GM10847 (cell line): ENCODE results near the gene OR1F1.

Experiments used
- POLR2A ChIP-seq: IDR thresholded peaks from 2 replicates; pipeline ENCODE4 v1.6.1; 2011; ENCODE audit not compliant: insufficient read length; ENCODE audit errors: extremely low read depth

OR1F1 gene

DNA sequence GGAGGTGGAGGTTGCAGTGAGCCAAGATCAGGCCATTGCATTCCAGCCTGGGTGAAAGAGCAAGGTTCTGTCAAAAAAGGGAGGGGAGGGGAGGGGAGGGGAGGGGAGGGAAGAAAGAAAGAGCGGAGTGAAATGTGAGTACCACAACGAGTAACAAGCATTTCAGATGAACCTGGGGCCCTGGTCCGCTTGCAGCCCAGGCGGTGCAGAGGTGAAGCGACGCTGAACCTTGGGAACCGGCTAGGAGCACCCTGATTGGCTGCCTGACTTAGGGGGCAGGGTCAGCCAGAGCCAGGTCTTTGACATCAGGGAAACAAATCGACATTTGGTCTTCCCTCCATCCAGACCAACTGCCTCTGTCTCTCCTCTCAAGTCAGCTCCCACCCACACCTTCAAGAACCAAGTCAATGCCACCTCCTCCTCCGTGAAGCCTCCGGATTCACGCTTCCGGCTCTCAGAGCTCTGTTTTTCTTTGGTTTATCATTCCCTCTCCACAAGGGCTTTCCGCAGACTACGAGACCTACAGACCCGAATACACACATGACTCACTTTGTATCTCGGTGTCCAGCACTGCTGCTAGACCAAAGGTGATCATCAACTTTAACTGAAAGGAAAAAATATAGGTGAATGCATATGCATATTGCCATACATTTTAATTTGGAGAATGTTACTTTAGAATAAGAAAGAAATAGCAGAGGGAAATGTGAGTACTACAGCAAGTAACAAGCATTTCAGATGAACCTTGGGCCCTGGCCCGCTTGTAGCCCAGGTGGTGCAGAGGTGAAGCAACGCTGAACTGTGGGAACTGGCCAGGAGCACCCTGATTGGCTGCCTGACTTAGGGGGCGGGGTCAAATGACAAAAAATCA lies 19.3 kb downstream of the OR1F1 start:
- TF ChIP-seq POLR2A: no peak

DNA sequence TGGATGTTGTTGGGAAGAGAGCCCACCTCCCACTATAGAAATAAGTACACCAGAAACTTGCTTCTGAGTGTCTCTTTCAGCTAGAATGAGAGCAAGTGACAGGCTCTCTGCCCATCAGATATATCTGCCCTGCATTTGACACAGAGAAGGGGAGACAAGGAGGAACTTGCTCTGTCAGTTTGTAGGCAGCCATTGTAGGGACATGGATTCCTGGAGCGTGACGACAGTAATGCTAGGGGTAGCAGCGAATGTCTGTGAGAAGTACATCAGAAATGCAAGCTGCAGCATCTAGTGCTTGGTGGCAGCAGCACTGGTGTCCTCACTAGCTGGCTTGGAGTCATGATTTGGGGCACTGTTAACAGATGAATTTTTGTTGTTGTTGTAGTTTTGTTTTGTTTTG lies 24.0 kb downstream of the OR1F1 start:
- TF ChIP-seq POLR2A: no peak

DNA sequence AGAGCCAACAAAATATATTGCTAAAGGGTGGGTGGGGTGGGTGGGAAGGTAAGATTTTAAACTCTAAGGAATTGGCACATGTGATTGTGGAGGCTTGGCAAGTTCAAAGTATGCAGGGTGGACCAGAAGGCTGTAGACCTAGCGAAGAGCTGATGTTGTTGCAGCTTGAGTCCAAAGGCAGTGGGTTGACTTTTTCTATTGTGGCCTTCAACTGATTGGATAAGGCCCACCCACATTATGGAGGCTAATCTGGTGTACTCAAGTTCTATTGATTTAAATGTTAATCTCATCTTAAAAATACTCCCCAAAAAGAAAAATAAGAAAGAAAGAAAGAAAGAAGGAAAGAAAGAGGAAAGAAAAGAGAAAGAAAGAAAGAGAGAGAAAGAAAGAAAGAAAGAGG lies 24.6 kb downstream of the OR1F1 start:
- no peak for TF ChIP-seq POLR2A

DNA sequence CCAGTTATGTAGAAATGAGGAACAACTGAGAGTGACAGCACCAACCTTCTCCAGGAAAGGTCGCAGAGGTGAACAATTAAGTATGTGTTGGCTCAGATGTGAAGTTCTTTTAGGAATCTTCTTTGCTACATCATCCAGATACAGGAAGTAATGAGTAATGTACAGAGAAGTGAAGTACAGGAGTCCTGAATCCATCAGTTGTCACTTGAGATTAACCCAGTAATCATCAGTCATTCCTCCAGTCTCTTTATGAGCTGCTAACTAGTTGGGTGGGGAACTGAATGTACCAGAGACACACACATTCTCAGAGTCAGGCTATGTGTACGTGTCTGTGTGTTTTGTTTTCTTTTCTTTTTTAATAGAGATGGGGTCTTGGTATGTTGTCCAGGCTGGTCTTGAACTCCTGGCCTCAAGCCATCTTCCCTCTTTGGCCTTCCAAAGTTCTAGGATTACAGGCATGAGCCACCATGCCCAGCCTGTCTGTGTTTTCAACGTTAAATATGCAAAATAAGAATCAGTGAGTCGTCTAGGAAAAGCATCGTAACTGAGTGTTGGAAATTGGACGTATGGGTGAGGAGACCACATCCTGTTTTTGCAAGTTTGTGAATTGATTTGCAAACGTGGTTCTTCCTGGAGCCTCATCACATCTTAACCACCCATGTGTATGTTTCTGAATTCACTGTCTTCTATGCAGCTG lies 27.0 kb downstream of the OR1F1 start:
- TF ChIP-seq POLR2A: no peak

- no peak for TF ChIP-seq POLR2A
Observed at GRCh38 chr16:3215601-3216262, 27.7 kb downstream of the OR1F1 start.

GRCh38 chr16:3216263-3216640 lies 28.2 kb downstream of the OR1F1 start:
- no peak for TF ChIP-seq POLR2A

DNA sequence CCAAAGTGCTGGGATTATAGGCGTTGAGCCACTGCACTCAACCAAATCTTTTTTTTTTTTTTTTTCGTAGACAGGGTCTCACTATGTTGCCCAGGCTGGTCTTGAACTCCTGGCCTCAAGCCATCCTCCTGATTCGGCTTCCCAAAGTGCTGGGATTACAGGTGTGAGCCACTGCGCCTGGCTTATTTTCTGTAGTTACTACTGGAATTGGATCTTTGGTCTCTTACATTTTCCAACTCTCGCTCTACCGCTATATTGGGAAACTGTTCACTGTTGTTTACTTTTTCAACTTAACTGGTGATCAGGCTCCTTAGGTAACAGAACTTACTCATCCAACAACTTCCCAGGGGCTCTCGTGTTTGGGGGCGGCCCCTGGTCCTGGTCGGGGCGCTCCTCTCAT lies 32.8 kb downstream of the OR1F1 start:
- no peak for TF ChIP-seq POLR2A

GRCh38 chr16:3223913-3224515 lies 36.0 kb downstream of the OR1F1 start:
- no peak for TF ChIP-seq POLR2A

DNA sequence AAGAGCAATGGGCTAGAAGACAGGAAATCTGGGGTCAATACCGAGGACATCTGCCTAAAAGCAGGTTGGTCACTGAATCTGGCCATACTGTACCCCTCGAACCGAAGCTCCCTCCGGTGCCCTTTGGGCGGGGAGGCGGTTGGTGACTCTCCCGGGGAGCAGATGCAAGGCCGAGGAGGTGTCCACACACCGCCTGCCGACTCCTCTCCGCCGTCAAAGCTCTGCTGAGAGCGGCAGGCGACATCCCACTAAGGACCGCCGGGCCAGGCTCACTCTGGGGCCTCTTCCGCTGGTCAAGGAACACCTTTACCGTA lies 46.5 kb downstream of the OR1F1 start:
- no peak for TF ChIP-seq POLR2A

DNA sequence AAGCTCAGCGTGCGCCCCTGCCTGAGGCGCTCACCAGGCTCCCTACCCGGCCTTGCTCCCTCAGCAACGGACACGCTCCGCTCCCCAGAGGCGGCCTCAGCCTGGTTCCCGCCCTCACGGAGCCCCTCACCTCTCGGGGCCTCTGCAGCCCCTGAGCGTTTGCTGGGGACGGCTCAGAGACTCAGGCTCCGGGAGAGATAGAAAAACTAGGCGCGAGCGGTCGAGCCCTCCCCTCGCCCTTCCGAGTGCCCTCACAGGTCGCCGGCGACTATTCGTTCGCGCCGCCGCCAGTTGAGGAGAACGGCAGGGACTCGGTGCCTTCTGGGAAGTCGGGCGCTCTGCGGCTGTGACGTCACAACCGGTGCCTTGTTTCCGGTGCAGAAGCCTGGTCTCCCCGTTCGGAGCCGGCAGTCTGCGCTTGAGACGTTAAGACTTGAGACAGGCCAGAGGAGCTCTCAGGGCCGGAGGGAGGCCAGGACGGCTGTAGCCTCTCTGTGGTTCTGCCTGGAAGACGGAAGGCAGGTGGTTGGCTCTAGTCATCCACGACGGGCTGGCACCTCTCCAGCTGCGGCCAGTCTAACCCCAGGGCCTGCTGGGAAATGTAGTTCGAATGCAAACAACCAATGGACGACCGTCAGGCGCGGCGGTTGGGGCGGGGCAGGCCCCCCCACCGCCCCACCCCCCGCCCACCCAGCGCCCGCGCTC lies 47.0 kb downstream of the OR1F1 start, which contains the start of gene ZNF200:
Gene ZNF200, minus strand, starts transcription at position 302 of the 705 bp plus-strand sequence. CDS start 1,403 bp downstream, outside the sequence.
- peak; percentile 87 for TF ChIP-seq POLR2A

DNA sequence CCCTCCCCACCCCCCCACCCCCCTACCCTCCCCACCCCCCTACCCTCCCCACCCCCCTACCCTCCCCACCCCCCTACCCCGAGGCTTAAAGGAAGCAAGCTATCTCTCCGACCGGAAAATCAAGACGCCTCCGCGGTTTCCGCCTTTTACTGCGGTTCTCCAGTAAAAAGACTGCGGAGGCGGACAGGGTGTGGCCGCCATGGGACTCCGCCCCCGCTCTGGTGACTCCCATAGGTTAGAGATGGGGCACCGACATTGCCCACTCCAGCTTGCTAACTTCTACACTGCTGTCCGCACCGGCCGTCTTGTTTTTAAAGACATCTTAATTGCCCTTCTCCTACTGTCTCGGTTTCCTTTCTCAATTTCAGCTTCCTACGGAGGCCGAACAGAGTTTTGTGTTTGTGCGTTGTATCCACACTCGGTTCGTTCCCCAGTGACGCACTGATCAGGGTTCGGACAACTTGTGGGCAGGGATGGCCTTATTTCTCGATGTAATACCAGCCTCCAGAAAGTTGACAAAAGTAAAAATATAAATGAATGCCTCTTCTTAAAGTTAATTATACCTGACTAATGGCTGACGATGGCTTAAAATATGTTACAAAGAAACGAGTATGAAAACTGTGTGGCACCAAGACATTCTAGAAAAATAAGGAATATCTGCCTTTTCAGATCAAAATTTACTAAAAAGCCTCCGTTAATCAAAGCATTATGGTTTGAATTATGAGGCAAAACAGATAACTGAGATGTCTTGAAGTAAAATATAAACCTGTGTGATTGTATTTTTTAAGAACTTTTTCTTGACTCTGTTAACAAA lies 48.1 kb downstream of the OR1F1 start:
- no peak for TF ChIP-seq POLR2A

DNA sequence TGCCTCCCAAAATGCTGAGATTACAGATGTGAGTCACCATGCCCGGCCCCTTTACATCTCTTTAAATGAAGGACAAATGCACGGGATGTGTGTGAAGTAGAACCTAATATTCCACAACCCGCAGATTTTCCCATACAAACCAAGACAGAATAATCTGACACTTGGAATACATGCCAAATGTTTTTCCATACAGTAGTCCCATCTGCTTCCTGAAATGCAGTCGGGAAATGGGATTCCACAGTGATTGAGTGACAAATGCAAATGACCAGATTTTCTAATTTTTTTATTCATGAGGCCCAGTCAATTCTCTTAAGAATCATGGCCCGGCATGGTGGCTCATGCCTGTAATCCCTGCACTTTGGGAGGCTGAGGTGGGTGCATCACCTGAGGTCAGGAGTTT lies 53.8 kb downstream of the OR1F1 start:
- no peak for TF ChIP-seq POLR2A

GRCh38 chr16:3242709-3243108 lies 54.7 kb downstream of the OR1F1 start:
- TF ChIP-seq POLR2A: no peak

DNA sequence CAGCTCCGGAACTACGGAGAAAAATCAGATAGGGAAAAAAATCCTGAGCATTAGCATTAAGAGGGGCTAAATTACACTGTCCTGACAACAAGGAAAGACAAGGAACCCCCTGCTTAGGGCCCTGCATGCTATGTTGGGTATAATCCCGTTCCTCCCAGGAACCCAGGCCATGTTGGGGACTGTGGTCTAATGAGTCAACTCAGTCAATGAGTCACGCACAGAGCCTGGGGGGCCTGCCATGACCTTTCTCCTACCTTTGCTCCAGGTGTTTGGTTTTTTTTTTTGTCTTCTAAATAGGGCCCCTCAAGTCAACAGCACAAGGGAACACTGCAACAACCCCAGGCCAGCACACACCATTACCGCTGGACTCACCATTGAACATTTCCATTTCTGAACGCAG lies 55.9 kb downstream of the OR1F1 start:
- TF ChIP-seq POLR2A: no peak
